GM19372 (cell line): ENCODE data around the gene MYL1.

Experiments
- ATAC-seq: cut with Tn5 transposase; IDR thresholded peaks from one replicate; pipeline ENCODE4 v1.9.1; 2021; ENCODE audit warnings: mild to moderate bottlenecking, low read depth, moderate library complexity; ENCODE audit not compliant: unreplicated experiment

MYL1 gene

DNA sequence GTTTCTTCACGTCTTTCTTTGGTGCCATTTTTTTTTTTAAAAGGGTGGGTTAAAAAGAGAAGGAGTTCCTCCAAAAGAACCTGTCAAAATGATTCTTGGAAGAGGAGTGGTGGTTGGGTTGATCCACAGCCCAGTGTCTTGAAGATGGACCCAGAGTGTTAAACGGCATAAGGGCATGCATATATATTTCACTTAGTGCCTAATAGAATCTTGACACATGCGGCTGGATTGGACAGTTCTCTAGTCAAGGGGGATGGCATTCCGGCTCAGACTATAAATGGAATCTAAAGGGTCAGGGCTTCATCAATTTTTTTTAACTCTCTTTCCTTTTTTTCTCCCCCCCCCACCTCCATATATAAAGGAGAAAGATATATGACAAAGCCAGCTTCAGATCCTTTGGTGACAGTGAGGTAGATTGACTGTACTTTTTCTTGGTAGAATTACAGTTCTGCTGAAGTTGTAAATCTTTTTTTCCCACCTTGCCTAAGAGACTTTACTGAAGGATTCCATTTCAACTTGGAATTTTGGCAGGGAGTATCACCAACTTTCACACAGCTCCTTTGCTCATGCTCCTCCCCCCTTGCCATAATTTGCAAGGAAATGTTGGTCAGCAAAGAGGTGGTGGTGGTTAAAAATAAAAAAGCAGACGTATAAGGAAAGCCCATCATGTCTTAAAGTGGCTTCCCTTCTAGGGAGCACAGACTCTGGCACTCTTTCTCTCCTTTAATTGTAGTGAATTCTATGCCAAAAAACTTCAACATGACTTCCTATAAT lies at the start of gene MYL1:
Gene MYL1 (minus strand): TSS at position 160 of the 774 bp plus-strand sequence. CDS start 132 bp downstream, at position 28.
- ATAC-seq: no peak

DNA sequence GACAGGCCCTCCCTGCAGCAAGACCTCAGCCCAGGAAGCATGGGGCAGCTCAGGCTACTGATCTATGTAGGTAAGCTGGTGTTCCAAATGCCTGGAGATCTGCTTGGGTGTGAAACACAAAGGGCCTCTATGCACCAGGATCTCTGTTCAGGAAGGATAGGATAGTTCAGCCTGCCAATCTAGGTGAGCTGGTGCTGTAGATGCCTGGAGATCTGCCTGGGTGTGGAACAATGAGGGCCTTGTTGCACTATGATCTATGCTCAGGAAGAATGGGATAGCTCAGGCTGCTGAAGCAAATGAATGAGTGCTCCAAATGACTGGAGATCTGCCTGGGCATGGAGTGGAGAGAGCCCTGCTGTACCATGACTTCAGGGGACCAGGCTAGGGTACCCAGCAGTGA lies 48.9 kb upstream of the MYL1 start:
- ATAC-seq: no peak

DNA sequence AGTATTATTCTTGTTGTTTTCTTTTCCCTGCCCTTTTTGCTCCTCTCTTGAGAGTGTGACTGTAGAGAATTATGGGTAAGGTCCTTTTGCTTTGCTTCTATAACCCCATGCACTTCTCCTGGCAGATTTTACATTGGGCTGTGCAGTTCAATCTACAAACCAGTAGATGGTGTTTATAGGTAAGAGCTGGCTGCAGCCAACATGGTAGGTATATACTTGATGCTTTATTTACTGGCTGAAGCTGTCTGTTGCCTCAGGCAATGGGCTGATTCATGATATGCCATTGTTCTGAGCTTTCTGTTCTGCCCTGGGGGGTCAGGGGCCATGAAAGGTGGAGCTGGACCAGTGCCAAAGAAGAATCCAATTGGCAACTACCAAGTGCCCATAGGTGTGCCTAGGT lies 48.3 kb upstream of the MYL1 start:
- peak; percentile 53 for ATAC-seq

DNA sequence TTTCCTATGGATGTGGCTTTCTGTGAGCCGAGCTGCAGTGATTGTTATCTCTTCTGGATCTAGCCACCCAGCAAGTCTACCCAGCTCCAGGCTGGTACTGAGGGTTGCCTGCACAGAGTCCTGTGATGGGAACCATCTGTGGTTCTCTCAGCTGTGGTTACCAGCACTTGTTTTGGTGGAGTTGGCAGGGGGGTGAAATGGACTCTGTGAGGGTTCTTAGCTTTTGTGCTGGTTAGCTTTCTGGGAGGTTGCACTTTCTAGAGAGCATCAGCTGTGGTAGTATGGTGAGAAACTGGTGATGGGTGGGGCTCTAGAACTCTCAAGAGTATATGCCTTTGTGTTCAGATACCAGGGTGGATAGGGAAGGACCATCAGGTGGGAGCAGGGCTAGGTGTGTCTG lies 45.4 kb upstream of the MYL1 start:
- ATAC-seq: no peak

DNA sequence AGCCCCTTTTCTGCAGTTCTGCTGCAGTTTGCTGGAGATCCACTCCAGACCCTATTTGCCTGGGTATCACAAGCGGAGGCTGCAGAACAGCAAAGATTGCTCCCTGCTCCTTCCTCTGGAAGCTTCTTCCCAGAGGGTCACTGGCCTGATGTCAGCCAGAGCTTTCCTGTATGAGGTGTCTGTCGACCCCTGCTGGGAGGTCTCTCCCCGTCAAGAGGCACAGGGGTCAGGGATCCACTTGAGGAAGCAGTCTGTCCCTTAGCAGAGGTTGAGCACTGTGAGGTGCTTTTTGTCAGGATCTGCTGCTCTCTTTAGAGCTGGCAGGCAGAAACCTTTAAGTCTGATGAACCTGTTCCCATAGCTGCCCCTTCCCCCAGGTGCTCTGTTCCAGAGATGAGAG lies 42.0 kb upstream of the MYL1 start:
- ATAC-seq: no peak

DNA sequence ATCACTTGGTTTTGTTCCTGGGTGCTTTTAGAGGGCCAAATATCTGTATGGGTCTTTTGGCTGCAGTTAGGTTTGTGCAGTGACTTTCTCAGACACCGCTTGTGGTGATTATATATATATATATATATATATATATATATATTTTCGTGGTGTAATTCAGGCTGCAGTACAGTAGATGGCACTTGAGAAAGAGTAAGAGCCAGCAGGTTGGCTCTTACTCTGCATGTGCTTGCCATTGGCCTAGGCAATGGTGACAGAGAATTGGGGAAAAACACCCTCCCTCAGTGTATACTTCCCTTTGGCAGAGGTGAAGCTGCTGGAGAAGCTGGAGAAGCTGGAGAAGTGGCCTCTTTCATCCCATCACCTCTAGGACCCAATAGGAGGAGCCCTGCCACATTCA lies 22.2 kb upstream of the MYL1 start:
- ATAC-seq: no peak

DNA sequence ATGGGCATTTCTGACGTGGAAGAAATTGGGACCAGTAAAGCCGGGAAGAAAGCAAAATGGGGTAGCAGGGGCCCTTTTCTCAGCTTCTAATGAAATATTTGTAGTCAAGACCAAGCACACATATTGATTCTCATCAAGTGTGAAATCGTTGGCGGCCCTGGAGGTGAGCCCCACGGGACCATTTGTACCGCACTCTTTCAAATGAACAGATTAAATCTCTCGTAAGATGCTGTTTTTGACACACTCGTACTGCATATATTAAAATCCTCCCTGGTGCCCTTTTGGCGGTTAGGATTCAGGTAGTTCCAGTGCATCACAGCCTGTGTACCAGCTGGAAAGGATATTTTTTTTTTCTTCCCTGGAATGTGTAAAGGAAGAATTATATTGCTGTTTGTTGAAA lies 9.9 kb upstream of the MYL1 start:
- no peak for ATAC-seq

DNA sequence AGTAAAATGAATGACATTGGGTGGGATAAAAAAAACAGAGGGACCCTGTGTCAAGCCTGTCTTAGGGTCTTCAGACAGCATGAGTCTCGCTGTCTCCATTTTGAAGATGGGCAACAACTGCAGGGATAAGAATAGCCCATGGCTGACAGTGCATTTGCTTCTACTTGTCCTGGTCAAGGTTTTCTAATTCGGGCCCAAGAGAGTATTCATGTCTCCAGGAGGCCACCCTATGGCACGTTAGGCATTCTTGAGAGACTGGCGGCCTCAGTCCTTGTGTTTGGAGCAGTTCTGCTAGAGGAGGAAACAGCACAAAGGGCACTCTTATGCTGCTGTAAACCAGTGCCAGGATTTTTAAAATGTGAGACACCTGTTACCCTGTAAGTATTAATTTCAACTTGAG lies 9.5 kb upstream of the MYL1 start:
- no peak for ATAC-seq

DNA sequence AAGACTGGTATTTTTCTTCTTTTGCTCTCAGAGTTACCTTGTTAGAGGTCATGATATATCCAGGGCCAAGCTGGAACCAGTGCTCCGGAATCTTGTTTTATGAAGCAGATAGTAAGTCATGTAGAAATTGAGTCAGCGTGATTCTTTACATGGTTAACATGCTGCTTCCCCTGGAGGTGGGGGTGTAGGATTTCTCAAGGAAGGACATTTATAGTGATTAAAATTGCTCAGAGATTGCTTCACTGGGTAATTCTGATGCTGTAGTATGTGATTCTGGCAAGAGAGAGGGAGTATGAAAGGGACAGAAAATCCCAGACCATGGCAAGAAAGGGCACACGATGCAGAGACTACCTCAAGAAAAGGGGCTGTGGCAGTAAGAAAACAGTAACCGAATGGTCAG lies 8.0 kb upstream of the MYL1 start:
- no peak for ATAC-seq

DNA sequence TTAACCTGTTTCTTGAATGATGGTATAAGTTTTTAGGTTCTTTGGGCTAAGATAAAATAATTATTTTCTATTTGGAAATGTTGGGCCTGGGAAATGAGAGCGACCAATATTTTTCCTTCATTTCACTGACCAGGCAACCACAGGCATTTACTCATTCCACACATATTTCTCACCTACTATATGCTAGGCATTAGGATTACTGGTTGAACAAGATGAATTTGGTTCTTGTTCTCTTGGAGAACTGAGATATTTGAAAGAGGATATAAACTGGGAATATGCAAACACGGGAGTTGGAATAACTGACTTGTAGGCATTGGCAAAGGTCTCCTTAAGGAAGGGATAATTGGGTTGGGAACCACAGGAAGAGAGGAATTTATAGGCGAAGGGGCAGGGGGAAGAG lies 3.9 kb upstream of the MYL1 start:
- no peak for ATAC-seq

DNA sequence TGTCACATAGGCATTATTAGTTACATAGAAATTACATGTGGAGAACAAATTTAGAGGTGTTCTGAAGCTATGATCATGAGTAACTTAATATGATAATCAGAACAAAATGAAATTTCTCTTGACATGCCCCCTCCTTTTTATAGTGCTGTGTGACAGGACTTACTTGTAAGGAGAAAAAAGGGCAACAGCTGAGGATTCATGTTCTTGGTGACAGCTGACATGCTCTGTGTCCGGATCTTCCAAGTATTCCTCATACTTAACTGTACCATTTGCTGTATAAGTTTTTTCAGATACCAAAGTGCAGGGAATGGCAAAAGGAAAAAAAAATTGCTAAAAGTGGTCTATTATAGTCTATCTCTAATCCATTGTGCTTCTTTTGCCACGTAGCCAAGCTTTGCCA lies 3.5 kb upstream of the MYL1 start:
- ATAC-seq: no peak

DNA sequence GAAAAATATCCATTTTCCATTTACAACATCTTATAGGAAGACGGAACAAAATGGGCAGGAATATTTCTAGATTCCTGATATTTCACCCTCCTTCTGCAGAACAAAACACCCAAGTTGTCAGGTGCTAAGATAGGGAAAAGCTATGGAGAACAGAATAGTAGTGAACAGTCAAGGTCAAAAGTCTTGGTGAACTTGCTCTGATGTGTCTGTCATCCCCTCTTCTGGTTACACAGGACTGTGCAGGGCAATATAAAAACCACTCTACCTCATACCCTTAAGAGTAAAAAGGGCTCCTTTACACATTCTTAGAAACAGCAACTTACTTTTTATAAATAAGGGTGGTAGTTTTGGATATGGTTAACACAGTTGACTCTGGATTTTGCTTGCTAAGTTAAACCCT lies 4.4 kb downstream of the MYL1 start:
- no peak for ATAC-seq

DNA sequence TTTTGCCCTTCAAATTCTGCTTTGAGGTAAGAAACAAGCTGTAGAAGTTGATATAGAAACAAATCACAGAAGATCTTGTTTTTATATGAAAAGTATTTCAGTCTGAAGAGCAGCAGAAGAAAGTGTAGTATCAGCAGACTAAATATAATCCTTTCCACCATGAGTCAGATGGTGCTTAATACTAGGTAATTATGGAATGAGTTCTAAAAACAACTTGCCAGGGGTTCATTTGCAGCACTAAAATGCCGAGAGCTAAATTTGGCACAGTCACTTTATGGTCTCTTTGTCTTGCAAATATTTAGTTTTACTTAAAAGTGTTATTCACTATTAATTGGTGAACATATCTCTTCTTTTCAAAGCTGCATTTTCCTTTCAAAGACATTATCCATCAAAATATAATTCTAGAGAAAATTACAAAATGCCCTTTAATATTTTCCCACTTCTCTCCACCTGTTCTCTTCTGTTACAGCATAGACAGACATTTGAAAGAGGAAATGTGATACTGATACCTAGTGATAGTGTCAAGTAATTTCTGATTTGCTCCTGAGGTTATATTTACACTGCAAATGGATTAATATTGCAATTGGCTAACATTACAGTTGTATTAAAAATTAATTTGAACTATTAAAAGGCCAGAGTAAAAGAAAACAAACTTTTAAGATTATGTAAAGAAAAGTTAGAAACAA lies 5.3 kb downstream of the MYL1 start:
- no peak for ATAC-seq

DNA sequence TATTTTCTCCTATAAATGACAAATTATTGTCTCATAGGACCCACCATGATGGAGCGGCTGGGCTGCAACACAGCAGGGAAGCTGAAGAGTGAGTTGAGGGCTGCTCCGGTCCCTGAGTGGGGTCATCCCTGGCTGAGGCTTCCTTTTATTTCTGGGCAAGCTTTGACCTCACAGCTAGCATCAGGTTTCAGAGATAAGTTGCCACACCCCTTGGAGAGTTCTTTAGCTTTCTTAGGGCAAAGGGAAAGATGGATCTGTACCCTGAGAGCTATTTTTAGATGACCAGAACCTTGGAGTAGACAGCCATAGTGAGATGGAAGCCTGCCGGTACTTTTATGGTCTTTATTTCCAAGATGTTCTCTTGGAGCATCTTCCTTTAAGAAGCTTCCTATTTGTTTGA lies 11.5 kb downstream of the MYL1 start:
- ATAC-seq: no peak

DNA sequence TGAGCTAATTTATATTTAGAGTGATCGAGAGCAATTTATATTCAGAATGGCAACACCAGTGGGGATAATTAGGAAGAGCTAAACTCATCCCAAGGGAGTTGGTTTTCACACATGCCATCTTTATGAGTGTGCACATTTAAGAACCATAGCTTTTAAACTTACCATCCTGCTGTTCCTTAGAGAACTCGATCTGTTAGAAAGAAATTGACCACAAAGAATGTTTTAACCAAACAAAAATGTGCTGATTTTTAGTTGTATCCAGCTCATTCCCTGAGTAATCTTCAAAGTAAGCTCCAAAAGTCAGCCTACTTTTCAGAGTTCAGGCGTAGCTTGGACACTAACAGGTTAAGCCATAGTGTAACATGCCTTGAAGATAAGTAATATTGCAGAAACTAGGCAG lies 12.6 kb downstream of the MYL1 start:
- ATAC-seq: no peak

DNA sequence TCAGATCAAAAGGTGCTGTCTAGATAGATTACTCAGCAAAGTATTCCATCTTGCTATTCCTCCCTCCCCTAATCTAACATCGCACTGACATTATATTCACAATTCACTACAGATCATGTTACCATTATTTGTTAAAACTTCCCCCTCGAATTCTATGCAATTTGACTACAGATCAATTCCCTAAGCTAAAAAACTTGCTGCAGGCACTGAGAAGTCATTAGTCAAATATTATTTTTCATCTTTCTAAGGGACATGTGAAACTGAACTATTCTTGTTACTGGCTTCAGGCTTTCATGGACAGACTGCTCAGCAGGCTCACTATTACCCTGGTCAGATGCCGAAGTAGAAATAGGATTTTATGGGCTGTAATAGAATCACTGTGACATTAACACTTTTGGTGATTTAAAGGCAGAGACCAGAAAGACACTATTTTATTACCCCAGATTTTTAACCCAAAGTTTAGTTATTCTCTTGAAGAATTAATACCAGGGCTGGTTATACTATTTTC lies 15.1 kb downstream of the MYL1 start:
- ATAC-seq: no peak

DNA sequence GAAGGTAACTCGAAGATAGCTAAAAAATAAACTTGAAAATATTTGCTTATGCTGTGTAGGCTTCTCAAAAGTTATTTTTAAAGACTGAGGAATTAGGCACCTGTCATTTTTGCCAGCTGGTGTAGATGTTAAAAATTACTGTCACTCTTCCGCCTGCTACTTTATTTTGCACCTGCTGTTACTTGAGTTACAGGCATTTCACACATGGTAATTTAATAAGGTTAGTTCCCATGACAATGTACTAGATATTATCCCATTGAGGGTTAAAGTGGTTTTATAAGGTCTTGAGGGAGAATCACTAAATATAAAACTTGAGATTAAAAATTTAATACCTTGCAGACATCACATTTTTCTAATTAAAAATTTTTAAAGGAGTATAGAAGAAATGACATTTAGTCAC lies 26.6 kb downstream of the MYL1 start:
- no peak for ATAC-seq

DNA sequence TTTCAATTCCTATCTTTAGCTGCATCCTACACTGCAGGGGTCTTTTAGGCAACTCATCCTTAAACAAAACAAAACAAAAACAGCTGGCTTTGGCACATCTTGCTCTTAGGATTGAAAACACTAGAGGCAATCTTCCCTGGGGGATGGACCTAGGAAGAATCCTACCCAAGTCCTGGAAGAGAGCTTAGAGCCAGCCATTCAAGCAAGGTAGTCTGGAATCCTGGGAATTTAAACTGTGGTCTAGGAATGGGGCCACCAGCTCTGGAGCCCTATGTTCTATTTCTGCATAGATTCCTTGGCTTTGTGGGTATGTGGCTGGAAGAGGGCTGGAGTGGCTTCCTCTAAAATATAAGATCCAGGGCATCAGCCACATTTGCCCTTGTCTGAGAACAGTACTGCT lies 27.7 kb downstream of the MYL1 start:
- ATAC-seq: no peak

DNA sequence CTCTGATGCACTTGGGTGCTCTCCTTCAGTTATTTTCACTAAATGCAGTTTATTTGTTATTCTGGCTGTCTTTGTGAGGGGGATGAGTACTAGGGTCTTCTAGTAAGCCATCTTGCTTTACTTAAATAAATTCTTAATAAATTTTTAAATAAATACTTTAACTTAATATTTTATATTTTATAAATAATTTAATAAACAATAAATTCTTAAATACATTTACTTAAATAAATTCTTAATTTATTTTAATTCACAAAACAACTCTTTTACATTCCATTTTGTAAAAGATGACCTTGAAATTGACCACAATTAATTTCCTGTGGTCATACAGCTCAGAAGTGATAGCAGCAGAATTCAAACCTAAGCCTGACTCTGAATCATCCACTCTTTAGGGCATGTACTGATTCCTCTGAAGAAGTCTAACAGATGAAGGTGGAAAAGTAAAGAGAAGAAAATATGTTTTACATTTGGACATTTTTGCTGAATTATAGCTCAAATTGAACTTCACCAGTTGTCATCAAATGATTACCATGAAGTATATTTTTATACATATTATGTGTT lies 28.8 kb downstream of the MYL1 start:
- no peak for ATAC-seq

DNA sequence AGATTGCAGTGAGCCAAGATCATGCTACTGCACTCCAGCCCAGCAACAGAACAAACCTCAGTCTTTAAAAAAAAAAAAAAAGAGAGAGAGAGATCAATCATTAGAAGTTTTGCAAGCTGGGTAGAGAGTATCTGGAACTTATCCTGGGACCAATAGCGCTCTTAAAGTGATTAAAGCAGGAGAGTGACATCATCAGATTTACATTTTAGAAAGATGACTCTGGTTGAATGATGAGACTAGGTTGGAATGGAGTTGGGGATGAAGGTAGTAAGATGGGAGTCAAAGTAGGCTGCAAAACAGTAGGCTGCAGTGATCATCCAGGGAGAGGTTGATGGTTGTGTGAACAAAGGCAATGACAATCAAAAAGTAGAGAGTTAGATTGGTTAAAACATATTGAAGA lies 37.8 kb downstream of the MYL1 start:
- ATAC-seq: no peak

DNA sequence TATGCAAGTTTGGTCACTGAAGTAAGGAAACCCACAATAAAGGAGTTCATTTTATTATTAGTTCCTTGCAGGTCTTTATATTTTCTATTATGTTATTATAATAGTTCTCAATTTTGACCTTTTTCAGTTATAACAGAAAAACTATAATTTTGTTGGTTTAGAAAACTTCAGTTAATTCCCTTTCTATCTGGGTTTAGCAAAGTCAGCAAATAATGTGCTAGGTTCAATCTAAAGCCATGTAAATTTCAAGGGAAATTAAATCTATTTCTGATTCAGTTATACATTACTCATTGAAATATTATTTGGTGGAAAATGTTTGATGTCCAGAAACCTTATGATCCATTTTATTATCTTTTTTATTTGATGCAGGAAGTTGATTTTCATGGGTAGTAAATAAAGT lies 43.7 kb downstream of the MYL1 start:
- no peak for ATAC-seq

DNA sequence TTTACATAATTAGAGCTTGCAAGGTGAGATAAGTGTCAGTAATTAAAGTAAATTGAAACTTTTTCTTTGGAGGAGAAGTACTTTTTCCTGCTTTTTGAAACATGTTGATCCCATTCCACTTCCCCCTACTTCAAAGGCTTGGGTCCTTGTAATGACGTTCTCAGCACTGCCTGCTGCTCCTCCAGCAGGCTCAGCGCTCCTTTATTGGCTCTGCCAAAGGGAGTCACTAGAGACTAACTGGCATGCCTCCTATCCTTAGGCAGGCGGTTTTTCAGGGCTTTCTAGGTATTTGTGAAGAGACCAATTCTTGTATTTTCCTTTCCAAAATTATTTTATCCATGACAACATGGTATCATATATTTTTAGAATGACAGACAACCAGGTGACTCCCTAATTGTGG lies 45.8 kb downstream of the MYL1 start:
- no peak for ATAC-seq
